ENCODE measurements around the gene IL9.

DNA sequence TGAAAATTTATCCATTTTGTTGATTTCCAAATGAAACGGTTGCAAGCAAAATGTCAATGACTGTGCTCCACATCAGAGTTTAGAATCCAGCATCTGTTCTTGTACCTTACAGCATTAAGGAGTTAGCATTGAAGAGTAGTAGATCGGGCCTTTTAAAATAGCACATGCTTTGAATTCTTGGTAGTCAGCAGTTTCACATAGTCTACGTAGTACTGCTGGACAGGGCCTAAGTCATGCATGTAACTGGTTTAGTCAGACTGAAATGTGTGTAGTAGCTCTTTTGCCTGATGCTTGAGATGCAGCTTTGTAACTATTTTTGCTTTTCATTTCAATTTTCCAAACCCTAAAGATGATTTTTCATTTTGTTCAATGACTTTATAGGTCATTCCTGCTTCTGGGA, 39.3 kb upstream of the IL9 start:
- TF ChIP-seq CTCF (IDR thresholded peaks at IDR 0.05) (no peak), POLR2A (IDR thresholded peaks at IDR 0.05) (no peak)
